NOMO-1 treated with dmso at 0.1 percent for 144 hours (cell line): ENCODE measurements around the gene PEX26.
"Not testable (repeated sequence)": the region's sequence is repeated elsewhere in the genome, so short reads cannot be mapped to it uniquely, and the experiment has no call there.

Experiments used
- DNase-seq: peaks from one replicate; lab custom pipeline; 2025; ENCODE audit not compliant: unreplicated experiment; lab: John Stamatoyannopoulos, UW

Gene PEX26

GRCh38 chr22:18070556-18071306 is 7.1 kb upstream of the PEX26 start:
- no peak for DNase-seq

- not testable (repeated sequence) for DNase-seq
Measured at GRCh38 chr22:18071307-18071967, 6.4 kb upstream of the PEX26 start.

- no peak for DNase-seq
Measured at GRCh38 chr22:18071968-18072310, 5.9 kb upstream of the PEX26 start.

GRCh38 chr22:18073467-18073866 is 4.3 kb upstream of the PEX26 start:
- no peak for DNase-seq

- DNase-seq: not testable (repeated sequence)
Measured at GRCh38 chr22:18073927-18074326, 3.9 kb upstream of the PEX26 start.

- no peak for DNase-seq
Measured at GRCh38 chr22:18075101-18075719, 2.6 kb upstream of the PEX26 start.

- DNase-seq: peak; percentile 54
Measured at GRCh38 chr22:18075720-18076497, 1.9 kb upstream of the PEX26 start.

GRCh38 chr22:18077087-18077638 is 627 bp upstream of the PEX26 start:
- DNase-seq: no peak

- DNase-seq: peak; percentile 26
Measured at GRCh38 chr22:18078329-18079041, 695 bp downstream of the PEX26 start.

- DNase-seq: no peak
Measured at GRCh38 chr22:18079706-18080233, 2.0 kb downstream of the PEX26 start.

- no peak for DNase-seq
Measured at GRCh38 chr22:18081416-18081815, 3.6 kb downstream of the PEX26 start.

GRCh38 chr22:18082467-18082866 is 4.7 kb downstream of the PEX26 start:
- DNase-seq: no peak

- no peak for DNase-seq
Measured at GRCh38 chr22:18083406-18083805, 5.6 kb downstream of the PEX26 start.

GRCh38 chr22:18085188-18085587 is 7.4 kb downstream of the PEX26 start:
- no peak for DNase-seq

GRCh38 chr22:18087350-18087855 is 9.6 kb downstream of the PEX26 start:
- no peak for DNase-seq

GRCh38 chr22:18088825-18089568 is 11.2 kb downstream of the PEX26 start:
- DNase-seq: no peak

GRCh38 chr22:18090286-18090685 is 12.5 kb downstream of the PEX26 start:
- DNase-seq: no peak

GRCh38 chr22:18091478-18091877 is 13.7 kb downstream of the PEX26 start:
- DNase-seq: no peak

- DNase-seq: no peak
Measured at GRCh38 chr22:18091916-18092526, 14.2 kb downstream of the PEX26 start.
